HG02642 (cell line): Measurements from ENCODE around the gene LHX6.

Experiments
- ATAC-seq: cut with Tn5 transposase; IDR thresholded peaks from one replicate; pipeline ENCODE4 v1.9.1; 2021; ENCODE audit warnings: mild to moderate bottlenecking; ENCODE audit not compliant: unreplicated experiment, poor library complexity

The LHX6 gene

GRCh38 chr9:122192914-122193525 is 35.7 kb downstream of the LHX6 start:
- ATAC-seq: no peak

DNA sequence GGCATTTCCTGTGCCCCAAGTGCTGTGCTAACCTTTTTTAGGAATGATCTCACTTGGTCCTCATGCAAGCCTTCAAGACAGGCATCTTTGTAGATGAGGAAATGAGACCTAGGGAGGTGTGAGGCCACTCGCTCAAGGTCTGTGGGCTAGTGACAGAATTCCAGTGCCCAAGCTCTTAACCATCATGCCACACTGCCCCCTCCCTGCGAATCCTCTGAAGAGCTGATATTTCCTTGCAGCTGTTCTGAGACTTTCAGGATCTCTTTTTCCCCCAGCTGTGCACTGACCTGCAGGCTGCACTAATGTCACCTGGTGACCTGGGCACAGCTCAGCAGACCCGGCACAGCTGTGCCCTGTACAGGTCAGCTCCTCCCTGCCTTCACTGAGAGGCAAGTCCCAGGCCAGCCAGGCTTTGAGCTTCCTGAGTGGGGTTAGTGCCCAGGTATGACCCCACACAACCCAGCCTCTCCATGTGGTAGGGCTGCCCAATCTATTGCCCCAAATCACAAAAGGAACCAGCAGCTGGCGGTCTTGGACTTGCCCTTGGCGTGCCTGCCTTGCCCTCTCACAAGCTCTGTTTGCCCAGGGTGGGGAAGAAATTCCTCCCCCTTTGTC is 36.4 kb downstream of the LHX6 start:
- ATAC-seq: no peak

- ATAC-seq: no peak
These were observed 37.2 kb downstream of the LHX6 start for GRCh38 chr9:122191584-122191983.

DNA sequence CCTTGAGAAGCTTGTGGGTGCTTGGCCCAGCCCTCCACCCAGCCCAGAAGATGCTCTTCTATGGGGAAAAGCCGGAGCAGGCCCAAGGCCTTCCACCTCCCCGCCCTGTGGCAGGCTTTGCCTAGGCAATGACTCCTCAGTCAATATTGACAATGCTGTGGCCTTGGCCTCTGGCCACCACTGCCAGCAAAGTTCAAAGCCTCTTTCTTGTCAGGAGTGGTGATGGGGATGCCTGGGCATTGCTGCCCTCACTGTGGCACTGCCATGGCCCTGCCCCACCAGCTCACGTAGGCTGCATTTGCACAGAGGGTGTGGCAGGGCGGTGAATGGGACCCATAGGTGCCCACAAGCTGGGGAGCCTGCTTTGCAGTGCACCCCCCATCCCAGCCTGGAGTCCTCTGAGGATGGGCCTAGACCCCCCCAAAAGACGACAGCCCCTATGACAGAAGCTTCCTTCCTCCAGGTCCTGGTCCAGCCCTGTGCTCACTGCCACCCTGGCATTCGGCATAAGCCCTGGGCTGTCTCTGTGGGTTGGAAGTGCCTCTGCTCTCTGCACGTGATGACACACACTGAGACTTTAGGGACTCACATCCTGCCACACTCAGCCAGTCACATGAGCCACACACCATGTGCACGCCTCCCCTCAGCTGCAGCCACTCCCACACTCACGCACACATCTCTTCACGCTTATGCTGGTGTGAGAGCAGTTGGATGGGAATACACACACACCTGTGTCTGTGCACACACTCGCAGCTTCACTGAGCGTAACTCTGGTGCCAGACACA is 38.0 kb downstream of the LHX6 start:
- ATAC-seq: no peak

DNA sequence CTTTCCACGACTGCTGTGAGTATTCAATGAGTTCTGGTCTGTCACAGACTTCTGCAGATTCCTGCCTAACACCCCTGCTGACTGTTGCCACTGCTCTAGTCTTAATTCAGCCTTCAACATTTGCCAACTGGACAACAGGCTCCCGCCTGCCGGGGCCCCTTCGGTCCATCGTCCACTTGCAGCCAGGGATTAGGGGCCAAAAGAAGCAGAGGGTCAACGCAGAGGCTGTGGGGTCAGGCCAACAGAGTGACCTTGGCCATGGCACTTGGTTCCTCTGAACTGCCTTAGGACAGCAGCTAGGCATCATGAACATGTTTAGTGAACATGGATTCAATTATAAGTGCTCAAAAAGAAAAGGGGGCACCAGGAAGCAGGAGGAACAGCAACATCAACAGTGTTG is 40.4 kb downstream of the LHX6 start:
- ATAC-seq: no peak

GRCh38 chr9:122186777-122187470 is 41.8 kb downstream of the LHX6 start:
- ATAC-seq: no peak

DNA sequence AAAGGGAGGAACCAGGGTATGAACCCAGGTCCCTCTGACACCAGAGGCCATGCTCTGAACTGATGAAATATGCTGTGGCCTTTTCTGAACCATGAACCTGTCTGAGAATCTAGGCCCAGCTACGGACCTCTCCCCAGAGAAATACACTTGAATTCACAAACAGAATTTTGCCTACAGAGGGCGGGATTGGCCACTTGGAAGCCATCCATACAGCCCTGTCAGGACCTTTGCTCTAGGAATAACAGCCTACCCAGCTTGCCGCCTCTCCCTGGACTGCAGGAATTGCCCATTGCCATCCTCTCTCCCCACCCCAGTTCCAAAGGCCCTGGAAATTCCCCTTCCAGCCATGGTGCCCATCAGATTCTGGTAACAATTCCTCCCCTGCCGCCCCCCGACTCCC is 42.5 kb downstream of the LHX6 start:
- no peak for ATAC-seq

DNA sequence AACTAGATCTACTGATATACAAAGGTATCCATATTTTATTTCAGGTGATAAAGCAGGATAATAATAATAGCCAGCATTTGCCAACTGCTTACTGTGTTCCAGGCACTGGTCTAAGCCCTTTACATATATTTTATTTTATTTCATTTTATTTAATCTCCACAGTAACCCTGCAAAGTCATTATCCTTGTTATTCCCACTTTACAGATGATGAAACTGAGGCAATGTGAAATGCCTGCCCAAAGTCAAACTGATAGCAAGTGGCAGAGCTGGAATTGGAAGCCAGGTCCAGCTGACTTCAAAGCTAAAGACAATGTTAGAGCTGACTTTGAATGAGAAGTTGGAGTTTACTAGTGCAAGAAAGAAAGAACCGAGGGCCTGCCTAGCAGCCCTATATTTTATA is 44.2 kb downstream of the LHX6 start:
- no peak for ATAC-seq

- ATAC-seq: no peak
These were observed 45.3 kb downstream of the LHX6 start for GRCh38 chr9:122183501-122183900.

- no peak for ATAC-seq
These were observed 48.1 kb downstream of the LHX6 start for GRCh38 chr9:122180633-122181032.

- no peak for ATAC-seq
These were observed 49.1 kb downstream of the LHX6 start for GRCh38 chr9:122179690-122180074.

- ATAC-seq: no peak
These were observed 49.6 kb downstream of the LHX6 start for GRCh38 chr9:122179054-122179689.

DNA sequence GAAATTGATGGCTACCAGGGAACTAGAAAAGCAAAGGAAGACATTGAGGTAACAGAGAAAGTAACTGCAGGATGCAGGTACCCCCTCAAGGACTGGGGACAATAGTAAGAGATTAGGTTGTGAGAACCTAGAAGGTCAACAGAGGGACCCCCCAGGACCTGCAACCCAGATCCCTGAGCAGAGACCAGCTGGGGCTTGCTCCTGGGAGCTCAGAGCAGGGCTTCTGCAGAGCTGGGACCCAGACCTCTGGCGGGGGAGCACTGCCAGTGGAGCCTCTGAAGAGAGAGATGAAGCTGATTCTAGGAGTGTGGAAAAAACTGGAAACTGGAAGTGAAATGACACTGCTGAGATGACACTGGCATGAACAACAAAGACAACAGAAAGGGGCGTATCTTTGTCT is 51.8 kb downstream of the LHX6 start:
- no peak for ATAC-seq

- ATAC-seq: no peak
These were observed 55.1 kb downstream of the LHX6 start for GRCh38 chr9:122173670-122174069.

GRCh38 chr9:122172131-122172530 is 56.6 kb downstream of the LHX6 start:
- ATAC-seq: no peak

GRCh38 chr9:122168356-122168755 is 60.4 kb downstream of the LHX6 start:
- no peak for ATAC-seq

DNA sequence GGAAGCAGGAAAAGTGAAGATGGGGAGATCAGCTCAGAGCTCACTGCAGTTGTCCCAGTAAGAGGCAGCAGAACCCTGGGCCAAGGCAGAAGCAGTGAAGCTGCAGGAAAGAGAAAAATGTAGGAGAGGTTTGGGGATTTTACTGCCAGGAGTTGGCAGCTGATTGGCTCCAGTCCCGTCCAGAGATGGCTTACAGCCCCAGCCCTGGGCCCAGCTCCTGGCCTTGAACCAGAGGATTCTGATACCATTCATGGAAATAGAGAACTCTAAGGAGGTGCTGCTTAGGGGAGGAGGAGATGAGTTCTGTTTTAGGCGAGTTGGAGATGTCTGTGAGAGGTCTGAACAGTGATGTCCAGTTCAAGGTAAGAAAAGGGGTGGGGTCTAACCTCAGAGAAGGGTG is 64.5 kb downstream of the LHX6 start:
- ATAC-seq: no peak

DNA sequence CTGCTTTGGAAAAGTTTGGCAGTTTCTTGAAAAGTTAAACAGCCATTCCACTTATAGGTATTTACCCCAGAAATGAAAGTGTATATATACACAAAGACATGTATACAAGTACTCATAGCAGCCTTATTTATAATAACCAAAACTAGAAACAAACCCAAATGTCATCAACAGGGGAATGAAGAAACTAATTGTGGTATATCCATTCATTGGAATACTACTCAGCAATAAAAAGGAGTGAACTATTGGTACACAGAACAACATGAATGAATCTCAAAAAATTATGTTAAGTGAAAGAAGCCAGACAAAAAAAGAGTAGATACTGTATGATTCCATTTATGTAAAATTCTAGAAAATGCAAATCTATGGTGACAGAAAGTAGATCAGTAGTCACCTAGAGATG is 66.3 kb downstream of the LHX6 start:
- ATAC-seq: no peak

DNA sequence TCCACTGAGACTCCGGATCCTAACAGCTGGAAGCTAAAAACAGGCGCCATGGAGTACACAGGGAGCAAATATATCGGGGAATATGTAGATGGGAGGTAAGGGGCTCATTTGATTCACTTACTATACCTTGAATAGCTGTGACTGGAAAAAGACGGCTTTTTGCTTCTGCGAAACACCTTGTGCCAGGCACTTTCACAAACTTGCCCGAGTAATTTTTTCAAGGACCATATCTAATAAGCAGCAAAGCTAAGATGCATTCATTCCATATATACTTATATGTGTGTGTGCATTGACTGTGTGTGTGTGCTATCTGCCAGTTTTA is 68.9 kb downstream of the LHX6 start:
- ATAC-seq: no peak

- ATAC-seq: peak; percentile 96
These were observed 69.5 kb downstream of the LHX6 start, which contains the start of the genes MORN5 and NDUFA8 for GRCh38 chr9:122159026-122159924. MORN5 (plus strand) TSS chr9:122159908; CDS start chr9:122159973, 65 bp downstream. NDUFA8 (minus strand) TSS chr9:122159779; CDS start chr9:122159677, 102 bp downstream.
